NCI-H526 (cell line): ENCODE measurements around the gene CPSF2.
"Not testable (repeated sequence)": the region's sequence is repeated elsewhere in the genome, so short reads cannot be mapped to it uniquely, and the experiment has no call there.

Experiments used
- DNase-seq, 2 experiments: peaks; one replicate each; lab custom pipeline; 2025; lab: John Stamatoyannopoulos, UW

Gene CPSF2

DNA sequence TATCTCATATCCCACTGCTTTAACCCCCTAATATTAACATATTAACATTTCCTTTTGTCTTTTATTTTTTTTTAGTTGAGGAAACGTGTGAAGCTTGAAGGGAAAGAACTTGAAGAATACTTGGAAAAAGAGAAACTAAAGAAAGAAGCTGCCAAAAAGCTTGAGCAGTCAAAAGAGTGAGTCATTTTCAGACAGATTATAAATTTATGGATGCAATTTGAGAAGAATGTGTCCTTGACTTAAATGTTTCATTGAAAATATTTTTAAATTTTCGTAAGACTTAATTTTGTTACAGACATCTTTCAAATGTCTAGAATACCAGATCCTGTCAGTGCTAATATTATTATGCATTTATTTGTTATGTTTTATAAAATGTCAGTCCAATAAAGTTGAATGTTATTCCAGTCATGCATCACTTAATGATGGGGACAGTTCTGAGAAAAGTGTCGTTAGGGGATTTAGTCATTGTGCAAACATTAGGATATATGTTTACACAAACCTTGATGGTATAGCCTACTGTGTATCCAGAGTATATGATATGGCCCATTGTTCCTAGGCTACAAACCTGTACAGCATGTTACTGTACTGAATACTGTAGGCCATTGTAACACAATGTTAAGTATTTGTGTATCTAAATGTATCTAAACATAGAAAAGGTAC, 32.6 kb downstream of the CPSF2 start:
- DNase-seq: no peak

DNA sequence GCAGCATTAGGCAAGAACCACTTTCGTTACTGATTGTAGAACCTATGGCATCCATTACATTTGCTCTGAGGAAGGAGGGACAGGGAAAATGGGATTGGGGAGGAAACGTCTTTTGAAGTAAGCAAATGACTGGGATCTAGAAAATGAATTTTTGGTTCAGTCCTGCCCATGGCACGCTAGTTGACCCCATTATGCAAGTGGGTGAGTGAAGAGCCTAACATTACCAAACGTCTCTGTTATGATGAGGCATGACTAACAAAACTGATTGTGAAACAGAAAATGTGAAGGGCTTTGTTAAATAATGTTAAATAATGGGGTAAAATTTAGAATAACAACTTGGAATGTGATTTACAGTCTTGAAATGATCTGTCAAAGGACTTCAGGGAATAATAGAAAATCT, 38.9 kb downstream of the CPSF2 start:
- DNase-seq: no peak

DNA sequence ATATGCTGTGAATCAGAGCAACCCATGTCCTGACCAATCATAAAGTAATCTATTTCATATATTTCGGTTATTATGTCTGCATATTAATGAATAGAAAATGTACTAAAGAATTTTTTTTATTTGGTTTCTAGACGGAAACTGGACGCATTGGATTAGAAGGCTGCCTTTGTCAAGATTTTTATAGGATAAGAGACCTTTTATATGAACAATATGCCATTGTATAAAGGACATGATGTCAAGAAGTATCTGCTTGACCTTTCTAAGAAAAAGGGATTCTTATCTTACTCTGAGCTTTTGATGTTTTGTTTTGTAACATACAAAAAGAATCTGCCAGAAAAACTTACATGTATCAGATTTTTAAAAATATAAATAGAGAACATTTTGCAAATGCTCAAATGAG, 39.8 kb downstream of the CPSF2 start:
- no peak for DNase-seq

DNA sequence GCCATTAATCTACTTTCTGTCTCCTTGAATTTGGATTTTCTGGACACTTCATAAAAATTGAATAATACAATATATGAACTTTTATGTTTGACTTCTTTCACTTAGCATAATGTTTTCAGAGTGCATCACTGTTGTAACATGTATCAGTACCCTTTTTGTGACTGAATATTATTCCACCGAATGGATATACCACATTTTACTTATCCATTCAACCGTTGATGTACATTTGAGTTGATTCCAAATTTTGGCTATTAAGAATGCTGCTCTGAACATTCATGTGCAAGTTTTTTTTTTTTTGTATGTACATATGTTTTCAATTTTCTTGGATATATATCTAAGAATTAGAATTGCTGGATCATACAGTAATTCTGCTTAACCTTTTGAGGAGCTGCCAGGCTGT, 43.2 kb downstream of the CPSF2 start:
- DNase-seq: no peak

DNA sequence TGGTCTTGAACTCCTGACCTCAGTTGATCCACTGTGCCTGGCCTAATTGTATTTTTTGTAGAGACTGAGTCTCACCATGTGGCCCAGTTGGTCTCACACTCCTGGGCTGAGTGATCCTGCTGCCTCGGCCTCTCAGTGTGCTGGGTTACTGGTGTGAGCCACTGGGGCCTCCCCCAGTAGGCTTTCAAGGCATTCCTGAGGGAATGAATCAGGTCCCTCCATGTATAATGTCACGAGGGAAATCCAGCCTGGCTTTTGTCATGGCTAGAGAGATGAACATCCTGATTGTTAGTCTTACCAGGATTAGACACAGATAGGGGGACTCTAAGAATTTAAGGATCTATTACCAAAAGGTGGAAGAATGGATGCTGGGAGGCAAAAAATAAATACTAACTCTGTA, 51.9 kb downstream of the CPSF2 start:
- no peak for DNase-seq

DNA sequence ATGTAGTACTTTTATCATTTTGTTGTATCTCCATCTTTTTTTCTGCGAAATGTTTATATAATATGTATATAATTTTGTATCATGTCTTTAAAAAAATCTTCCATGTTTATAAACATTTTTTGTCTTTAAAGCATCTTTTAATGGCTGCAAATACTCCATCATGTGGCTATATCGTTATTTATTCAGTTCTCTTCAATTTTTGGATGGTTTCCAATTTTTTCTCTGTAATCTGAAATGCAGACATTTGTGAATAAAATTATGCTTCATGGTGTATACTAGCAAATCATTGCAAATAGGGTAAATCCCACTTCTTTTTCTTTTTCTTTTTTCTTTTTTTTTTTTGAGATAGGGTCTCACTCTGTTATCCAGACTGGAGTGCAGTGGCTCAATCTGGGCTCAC, 54.0 kb downstream of the CPSF2 start:
- no peak for DNase-seq

DNA sequence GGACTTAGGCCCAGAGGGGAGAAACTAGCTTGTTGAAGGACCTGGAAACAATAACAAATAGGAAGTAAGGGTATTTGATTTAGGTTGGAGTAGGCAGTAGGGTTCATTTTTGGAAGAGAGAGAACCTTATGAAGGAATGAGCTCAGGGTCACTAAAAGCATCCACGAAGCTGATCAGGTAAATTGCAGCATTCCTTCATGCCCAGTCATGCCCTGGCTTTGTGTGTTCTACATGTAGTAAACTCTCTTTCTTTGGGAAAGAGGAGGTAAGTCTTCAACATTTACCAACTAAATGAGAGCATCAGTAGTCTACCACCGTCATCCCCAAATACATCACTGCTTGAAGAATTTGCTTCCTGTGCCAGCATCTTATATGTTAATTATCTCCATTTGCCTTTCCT, 54.7 kb downstream of the CPSF2 start:
- no peak for DNase-seq

DNA sequence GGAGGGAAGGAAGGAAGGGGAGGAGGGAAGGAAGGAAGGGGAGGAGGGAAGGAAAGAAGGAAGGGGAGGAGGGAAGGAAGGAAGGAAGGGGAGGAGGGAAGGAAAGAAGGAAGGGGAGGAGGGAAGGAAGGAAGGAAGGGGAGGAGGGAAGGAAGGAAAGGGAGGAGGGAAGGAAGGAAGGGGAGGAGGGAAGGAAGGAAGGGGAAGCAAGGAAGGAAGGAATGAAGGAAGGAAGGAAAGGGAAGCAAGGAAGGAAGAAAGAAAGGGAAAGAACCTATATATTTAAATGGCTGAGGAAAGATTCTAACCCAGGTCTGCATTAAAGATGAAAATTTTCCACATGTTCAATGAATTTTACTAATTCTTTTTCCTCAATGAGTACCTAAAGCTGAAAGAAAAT, 57.4 kb downstream of the CPSF2 start:
- not testable (repeated sequence) for DNase-seq

DNA sequence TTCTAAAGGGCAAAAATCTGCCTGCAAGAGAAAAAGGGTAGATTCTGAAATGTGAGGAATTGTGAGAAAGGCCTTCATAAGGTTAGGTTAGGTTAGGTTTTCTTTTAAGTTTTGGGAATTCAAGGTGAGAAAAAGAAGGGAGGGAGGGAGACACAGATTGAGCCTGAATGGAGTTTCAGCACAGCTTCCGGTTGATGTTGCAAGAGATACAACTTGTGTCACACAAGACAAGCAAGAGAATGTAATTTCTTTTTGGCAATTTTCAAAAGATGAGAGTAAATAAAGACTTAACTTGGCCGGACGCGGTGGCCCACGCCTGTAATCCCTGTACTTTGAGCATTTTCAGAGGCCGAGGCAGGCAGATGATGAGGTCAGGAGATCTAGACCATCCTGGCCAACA, 63.8 kb downstream of the CPSF2 start:
- DNase-seq: no peak

DNA sequence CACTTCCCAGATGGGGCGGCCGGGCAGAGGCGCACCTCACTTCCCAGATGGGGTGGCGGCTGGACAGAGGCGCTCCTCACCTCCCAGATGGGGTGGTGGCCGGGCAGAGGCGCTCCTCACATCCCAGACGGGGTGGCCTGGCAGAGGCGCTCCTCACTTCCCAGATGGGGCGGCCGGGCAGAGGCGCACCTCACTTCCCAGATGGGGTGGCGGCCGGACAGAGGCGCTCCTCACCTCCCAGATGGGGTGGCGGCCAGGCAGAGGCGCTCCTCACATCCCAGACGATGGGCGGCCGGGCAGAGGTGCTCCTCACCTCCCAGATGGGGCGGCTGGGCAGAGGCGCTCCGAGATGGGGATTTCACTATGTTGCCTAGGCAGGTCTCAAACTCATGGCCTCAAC, 65.8 kb downstream of the CPSF2 start:
- not testable (repeated sequence) for DNase-seq

DNA sequence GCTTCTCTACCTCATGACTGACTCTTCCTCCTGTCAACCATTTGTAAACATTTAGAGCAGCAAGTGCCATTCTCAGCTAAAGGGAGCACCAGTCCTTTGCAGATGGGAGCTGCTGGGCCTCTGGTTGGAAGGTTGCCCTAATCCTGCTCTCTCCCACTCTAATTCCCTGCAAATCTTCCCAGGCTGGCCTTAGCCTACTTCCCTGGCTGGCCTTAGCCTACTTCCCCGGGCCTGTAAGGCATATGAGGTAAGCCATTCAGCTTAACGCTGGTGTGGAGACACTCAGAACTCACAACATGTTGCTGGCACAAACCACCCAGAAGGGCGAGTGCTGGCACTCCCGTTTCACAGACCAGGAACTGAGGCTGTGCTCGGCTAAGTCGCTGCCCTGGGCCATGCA, 69.0 kb downstream of the CPSF2 start:
- DNase-seq: no peak

DNA sequence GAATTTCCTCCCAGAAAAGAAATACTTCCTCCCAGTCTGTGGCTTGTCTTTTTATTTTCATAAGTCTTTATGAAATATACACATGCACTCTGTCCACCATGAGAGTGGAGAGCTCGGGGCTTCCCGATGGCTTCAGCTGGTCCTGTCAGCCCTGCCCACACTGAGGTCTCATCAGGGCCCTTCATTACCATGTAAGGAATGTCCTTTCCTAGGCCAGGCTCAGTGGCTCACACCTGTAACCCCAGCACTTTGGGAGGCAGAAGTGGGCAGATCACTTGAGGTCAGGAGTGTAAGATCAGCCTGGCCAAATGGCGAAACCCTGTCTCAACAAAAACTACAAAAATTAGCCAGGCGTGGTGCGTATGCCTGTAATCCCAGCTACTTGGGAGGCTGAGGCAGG, 77.0 kb downstream of the CPSF2 start:
- DNase-seq: no peak

DNA sequence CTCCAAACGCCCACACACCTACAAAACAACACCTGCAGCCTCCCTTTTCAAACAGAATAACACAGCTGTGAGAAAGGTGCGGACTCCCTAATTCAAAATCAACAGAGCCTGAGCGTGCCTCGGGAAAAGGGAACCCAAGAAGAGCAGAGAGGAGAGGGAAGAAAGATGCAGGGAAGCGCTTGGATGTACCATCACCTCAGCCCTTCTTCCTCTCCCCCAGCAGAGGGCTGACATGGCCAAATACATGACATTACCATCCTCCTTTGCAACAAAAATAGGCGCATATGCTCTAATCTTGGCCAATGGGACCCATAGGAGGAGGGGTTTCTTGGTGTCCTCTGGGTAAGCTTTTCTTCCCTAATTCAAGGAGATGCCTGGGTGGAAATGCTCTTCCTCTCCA, 78.0 kb downstream of the CPSF2 start:
- no peak for DNase-seq

DNA sequence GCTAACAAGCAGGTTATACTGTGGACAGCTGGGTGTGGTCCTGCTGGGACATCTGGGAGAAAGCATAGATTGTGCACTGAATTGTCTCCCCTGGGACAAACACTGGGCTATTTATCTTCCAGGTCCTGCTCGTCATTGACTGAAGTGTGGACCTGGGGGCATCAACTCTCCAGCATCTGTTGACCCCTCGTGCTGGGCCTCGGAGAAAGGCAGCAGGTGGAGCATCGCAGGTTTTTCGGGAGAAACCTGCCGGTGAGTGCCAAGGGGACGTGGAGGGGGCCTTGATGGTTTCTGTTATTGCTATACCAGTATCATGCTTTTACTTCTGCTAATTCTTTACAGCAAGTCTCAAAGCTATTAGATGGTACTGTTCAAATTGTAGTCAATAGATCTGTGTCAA, 81.3 kb downstream of the CPSF2 start:
- no peak for DNase-seq

DNA sequence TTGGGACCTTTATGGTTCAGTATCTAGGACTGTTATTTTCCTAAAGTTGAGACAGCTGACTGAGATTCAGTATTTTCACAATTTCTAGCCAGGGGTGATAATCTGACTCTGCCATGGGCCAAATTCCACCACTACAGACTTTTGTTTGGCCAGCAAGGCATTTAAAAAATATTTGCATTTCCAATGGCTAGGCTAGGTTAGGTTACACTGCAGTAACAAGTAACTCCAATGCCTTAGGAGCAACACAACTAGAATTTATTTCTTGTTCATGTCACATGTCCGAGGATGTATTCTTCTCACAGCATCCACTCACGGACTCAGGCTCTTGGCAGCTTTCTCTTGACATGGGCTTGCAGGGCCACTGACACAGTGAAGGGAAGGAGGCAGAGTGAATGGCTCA, 83.0 kb downstream of the CPSF2 start:
- peak in 1 of 2 experiments; percentile 2 for DNase-seq

DNA sequence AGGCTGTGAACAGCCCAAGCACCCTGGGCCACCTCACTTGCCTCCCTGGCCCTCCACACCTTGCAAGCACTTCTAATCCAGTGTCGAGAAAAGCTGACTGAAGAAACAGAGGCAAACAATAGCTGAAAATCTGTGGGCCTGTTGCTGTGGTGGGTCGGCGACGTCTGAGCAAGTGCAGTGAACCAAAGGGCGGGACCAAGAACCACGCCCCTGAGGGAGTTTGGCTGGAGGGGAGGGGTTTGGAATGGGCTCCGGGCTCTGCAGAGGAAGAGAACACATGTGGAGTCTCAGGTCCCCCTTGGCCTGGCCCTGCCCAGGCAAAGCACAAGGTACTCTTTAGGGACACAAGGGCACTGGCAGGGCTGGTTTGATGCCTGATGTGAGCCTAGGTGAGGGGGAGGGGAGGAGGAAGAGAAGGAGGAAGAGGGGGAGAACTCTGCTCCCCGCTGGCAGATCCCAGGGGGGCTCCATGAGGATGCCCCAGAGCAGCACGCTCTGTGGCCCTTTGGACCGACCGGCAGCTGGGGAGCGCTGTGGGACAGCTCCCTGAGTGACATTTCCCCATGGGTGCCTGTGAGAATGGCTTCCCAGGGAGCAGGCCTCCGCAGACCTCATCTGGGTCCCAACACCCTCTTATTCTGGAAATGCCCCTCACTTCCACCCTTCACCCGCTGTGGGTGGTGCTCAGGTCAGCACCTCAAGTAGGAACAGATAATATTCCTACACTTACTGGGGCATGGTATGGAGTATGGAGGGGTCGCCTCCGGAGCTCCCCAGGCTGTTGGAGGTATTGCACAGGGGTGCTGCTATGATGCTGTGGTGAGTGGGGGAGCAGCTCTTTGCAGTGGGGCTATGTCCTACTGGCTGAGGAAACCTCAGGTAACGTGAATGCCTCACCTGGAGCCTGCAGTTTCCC, 85.5 kb downstream of the CPSF2 start:
- no peak for DNase-seq

DNA sequence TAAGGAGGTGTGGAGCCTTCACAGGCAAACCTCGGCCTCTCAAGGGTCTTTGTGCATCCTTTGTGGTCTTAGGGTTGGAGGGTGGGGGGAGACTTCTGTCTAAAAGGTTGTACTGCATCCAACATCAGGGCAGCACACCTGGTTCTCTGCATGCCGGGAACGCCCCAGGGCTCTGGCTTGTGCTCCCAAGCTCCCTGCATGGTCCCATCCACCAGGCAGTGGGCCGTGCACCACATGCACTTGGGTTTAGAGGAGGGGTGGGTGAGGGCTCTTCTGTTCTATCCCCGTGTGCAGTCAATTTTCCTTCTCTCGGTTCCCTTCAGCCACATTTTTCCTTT, 86.1 kb downstream of the CPSF2 start:
- DNase-seq: no peak

DNA sequence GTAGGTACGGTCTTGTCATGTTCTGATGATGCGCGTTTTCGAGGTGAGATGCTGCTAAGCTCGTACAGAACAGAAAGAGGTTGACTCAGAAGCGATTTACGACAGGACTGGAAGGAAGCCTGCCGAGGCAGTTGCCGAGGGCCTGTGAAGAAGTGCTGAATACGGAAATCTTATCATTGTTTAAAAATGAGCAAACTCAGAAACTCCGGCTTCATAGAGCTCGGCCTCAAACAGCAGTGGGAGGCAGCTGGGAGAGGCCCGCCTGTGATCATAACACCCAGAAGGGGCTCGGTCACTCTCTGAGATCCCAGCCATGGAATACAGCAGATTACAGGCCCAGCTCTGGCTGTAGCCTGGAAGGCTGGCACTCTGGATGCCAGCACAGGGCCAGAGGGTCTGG, 87.4 kb downstream of the CPSF2 start:
- no peak for DNase-seq

DNA sequence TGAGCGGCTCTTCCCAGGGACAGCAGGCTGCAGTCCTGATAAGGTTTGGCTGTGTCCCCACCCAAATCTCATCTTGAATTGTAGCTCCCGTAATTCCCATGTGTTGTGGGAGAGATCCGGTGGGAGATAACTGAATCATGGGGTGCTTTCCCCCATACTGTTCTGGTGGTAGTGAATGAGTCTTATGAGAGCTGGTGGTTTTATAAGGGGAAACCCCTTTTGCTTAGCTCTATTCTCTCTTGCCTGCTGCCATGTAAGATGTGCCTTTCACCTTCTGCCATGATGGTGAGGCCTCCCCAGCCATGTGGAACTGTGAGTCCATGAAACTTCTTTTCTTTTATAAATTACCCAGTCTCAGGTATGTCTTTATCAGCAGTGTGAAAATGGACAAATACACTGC, 91.4 kb downstream of the CPSF2 start:
- not testable (repeated sequence) for DNase-seq

DNA sequence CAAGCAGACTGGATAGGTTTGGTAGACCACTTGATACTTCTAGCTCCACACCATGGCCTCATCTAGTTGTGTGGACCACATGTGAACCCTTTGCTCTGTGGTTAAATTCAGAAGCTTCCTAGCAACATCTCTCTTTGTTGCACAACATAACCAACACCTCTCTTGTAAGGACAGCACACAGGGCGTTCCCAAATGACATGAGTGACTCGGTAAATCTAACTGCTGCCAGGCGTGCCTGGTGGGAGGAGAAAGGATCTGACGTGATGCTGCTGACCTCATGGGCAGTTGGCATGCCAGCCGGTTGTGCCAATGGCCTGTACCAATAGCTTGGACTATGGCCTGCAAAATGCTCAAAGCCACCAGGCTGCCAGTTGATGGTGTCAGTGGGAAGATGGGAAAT, 93.8 kb downstream of the CPSF2 start:
- no peak for DNase-seq

DNA sequence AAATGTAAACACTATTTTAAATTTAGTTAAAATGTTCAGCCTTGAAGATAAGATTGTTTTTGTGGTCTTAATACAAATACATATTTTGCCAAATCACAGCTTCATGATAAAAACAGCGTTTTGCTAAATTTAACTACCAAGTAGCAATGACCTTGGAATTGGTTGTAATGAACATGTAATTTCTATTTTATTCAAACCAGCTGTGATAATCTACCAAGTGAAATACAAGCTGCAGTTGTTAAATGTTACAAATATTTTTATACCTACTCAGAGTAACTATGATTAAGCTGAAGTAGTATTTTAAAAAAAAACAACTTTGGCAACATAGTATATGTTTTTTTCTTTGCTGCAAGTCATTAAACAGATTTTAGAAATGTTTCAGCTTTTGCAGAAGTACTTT, 96.2 kb downstream of the CPSF2 start:
- DNase-seq: no peak
